H9 (cell line): ENCODE results near the gene PNRC2. TPM values are rescaled to one million over a fixed set of nuclear protein-coding genes. Genes with fewer than 3 reads are reported as not detected.

Experiments used
- DNase-seq: peaks from one replicate; pipeline ENCODE4 v3.0.0-alpha.2; 2017
- H2AFZ ChIP-seq: one replicate; pipeline ENCODE4 v1.6.1; 2013; ENCODE audit warnings: mild to moderate bottlenecking, low read length, control low read depth, moderate library complexity
- H2AK5ac ChIP-seq: 2 replicates; pipeline ENCODE4 v1.6.1; 2013; ENCODE audit warnings: low read length, control low read depth, mixed read lengths; ENCODE audit not compliant: insufficient read length
- H2BK120ac ChIP-seq: one replicate; pipeline ENCODE4 v1.6.1; 2013; ENCODE audit warnings: low read depth, mild to moderate bottlenecking, low read length, control low read depth, inconsistent platforms; ENCODE audit not compliant: poor library complexity, severe bottlenecking
- H2BK12ac ChIP-seq: 2 replicates; pipeline ENCODE4 v1.6.1; 2013; ENCODE audit warnings: low read length, control low read depth, mixed read lengths, low read depth; ENCODE audit not compliant: insufficient read length
- H2BK15ac ChIP-seq: 2 replicates; pipeline ENCODE4 v1.6.1; 2013; ENCODE audit warnings: low read depth, low read length, control low read depth
- H2BK20ac ChIP-seq: one replicate; pipeline ENCODE4 v1.6.1; 2013; ENCODE audit warnings: low read depth, mild to moderate bottlenecking, low read length, control low read depth, inconsistent platforms; ENCODE audit not compliant: poor library complexity, severe bottlenecking
- H2BK5ac ChIP-seq: 2 replicates; pipeline ENCODE4 v1.6.1; 2013; ENCODE audit warnings: low read length, control low read depth, mixed read lengths; ENCODE audit not compliant: insufficient read length
- H3K14ac ChIP-seq: 2 replicates; pipeline ENCODE4 v1.6.1; 2013; ENCODE audit warnings: low read length, control low read depth; ENCODE audit not compliant: insufficient read depth
- H3K18ac ChIP-seq: 2 replicates; pipeline ENCODE4 v1.6.1; 2013; ENCODE audit warnings: low read depth, mild to moderate bottlenecking, mixed read lengths, low read length, control low read depth; ENCODE audit not compliant: insufficient read length
- H3K23ac ChIP-seq: 2 replicates; pipeline ENCODE4 v1.6.1; 2013; ENCODE audit warnings: low read length, control low read depth, mixed read lengths, low read depth; ENCODE audit not compliant: insufficient read length
- H3K23me2 ChIP-seq: 2 replicates; pipeline ENCODE4 v1.6.1; 2013; ENCODE audit warnings: low read depth, mild to moderate bottlenecking, mixed read lengths, low read length, control low read depth; ENCODE audit not compliant: insufficient read length, poor library complexity, severe bottlenecking
- H3K27ac ChIP-seq: 2 replicates; pipeline ENCODE4 v1.5.1; 2013; ENCODE audit warnings: low read length, control low read depth, mixed read lengths, low read depth; ENCODE audit not compliant: insufficient read length
- H3K27me3 ChIP-seq: 2 replicates; pipeline ENCODE4 v1.6.1; 2013; ENCODE audit warnings: low read length, control low read depth, inconsistent platforms; ENCODE audit not compliant: insufficient read depth
- H3K4ac ChIP-seq: 2 replicates; pipeline ENCODE4 v1.6.1; 2013; ENCODE audit warnings: low read depth, mild to moderate bottlenecking, control low read depth, inconsistent platforms, low read length, moderate library complexity
- H3K4me1 ChIP-seq: 2 replicates; pipeline ENCODE4 v1.6.1; 2013; ENCODE audit warnings: low read length, control low read depth, inconsistent platforms; ENCODE audit not compliant: insufficient read depth
- H3K4me2 ChIP-seq: 2 replicates; pipeline ENCODE4 v1.6.1; 2013; ENCODE audit warnings: low read length, control low read depth, mixed read lengths; ENCODE audit not compliant: insufficient read length, insufficient read depth
- H3K56ac ChIP-seq: 2 replicates; pipeline ENCODE4 v1.6.1; 2013; ENCODE audit warnings: low read depth, mild to moderate bottlenecking, mixed read lengths, low read length, control low read depth; ENCODE audit not compliant: insufficient read length
- H3K79me1 ChIP-seq: 2 replicates; pipeline ENCODE4 v1.6.1; 2013; ENCODE audit warnings: low read depth, mild to moderate bottlenecking, moderate library complexity, low read length, control low read depth, inconsistent platforms; ENCODE audit not compliant: insufficient read depth, poor library complexity, severe bottlenecking
- H3K79me2 ChIP-seq: 2 replicates; pipeline ENCODE4 v1.6.1; 2013; ENCODE audit warnings: low read length, control low read depth, inconsistent platforms; ENCODE audit not compliant: insufficient read depth
- H3K9ac ChIP-seq: 2 replicates; pipeline ENCODE4 v1.6.1; 2013; ENCODE audit warnings: low read length, control low read depth, mixed read lengths; ENCODE audit not compliant: insufficient read length; ENCODE audit errors: extremely low read depth
- H3K9me3 ChIP-seq: one replicate; pipeline ENCODE4 v1.6.1; 2013; ENCODE audit warnings: low read depth, low read length, inconsistent platforms; ENCODE audit not compliant: control insufficient read depth
- H3T11ph ChIP-seq: one replicate; pipeline ENCODE4 v1.6.1; 2013; ENCODE audit warnings: mild to moderate bottlenecking, low read length, control low read depth, inconsistent platforms
- H4K20me1 ChIP-seq: one replicate; pipeline ENCODE4 v1.6.1; 2013; ENCODE audit not compliant: control insufficient read depth, insufficient read length, insufficient read depth
- H4K5ac ChIP-seq: 2 replicates; pipeline ENCODE4 v1.6.1; 2013; ENCODE audit warnings: low read depth, mild to moderate bottlenecking, mixed read lengths, low read length, control low read depth; ENCODE audit not compliant: insufficient read length
- H4K8ac ChIP-seq: replicated peaks from 2 replicates; pipeline ENCODE4 v1.6.1; 2013; ENCODE audit warnings: low read length, control low read depth, mixed read lengths, low read depth; ENCODE audit not compliant: insufficient read length
- H4K91ac ChIP-seq: 2 replicates; pipeline ENCODE4 v1.6.1; 2013; ENCODE audit warnings: low read depth, mild to moderate bottlenecking, moderate library complexity, mixed read lengths, low read length, control low read depth; ENCODE audit not compliant: insufficient read length
- H3K27ac Mint-ChIP-seq, 3 experiments: 2 replicates in 2 of 3; 3 replicates in 1 of 3; pipeline ENCODE4 v1.8.0; 2020 to 2021; ENCODE audit warnings: mixed read lengths in 3 of 3, mild to moderate bottlenecking in 1 of 3, moderate library complexity in 1 of 3
- H3K27me3 Mint-ChIP-seq: 2 replicates; pipeline ENCODE4 v1.8.0; 2021; ENCODE audit warnings: low read depth, mild to moderate bottlenecking, moderate library complexity, mixed read lengths
- H3K36me3 Mint-ChIP-seq, 3 experiments: 2 replicates in 2 of 3; 3 replicates in 1 of 3; pipeline ENCODE4 v1.8.0; 2020 to 2021; ENCODE audit warnings: low read depth in 3 of 3, mixed read lengths in 3 of 3; ENCODE audit not compliant: insufficient read depth in 1 of 3
- H3K4me1 Mint-ChIP-seq, 2 experiments: 2 replicates each; pipeline ENCODE4 v1.8.0; 2020; ENCODE audit warnings: mixed read lengths in 2 of 2
- H3K4me3 Mint-ChIP-seq, 2 experiments: 2 replicates in 1 of 2; 3 replicates in 1 of 2; pipeline ENCODE4 v1.8.0; 2020 to 2021; ENCODE audit warnings: mild to moderate bottlenecking in 2 of 2, mixed read lengths in 2 of 2, moderate library complexity in 1 of 2
- H3K9me3 Mint-ChIP-seq, 2 experiments: 2 replicates in 1 of 2; 3 replicates in 1 of 2; pipeline ENCODE4 v1.8.0; 2020; ENCODE audit warnings: mild to moderate bottlenecking in 2 of 2, mixed read lengths in 2 of 2, moderate library complexity in 1 of 2
- CTCF ChIP-seq: fragments of 200-600 bp; sonication (generic); conservative IDR thresholded peaks from 3 replicates; pipeline ENCODE4 v1.8.0; 2021; ENCODE audit warnings: antibody characterized with exemption, mild to moderate bottlenecking
- WGBS: extraction: QIAGEN DNeasy Blood & Tissue Kit; methylation state at CpG from one replicate; pipeline ENCODE4 v1.1.7; 2013; ENCODE audit warnings: missing lambda C conversion rate, low lambda C conversion rate, mixed read lengths; ENCODE audit not compliant: insufficient read length; ENCODE audit errors: extremely low coverage; 5-methylcytosine and 5-hydroxymethylcytosine counted together
- total RNA-seq: library from RNA; stranded (reverse); gene quantifications from 2 replicates; pipeline ENCODE4 v1.2.1, GENCODE V29; 2021

The PNRC2 gene
- total RNA-seq, 1 experiment from 2014 or later, result 87.6 TPM

- H2BK12ac ChIP-seq, result no peak overlapping the region
- peaks cover 2 to 5% of the 10 kb centered on the region in 2 experiments for H3K4me1 Mint-ChIP-seq
- no peaks in the 10 kb centered on the region for H3K79me2 ChIP-seq
- H4K8ac ChIP-seq, result no peak overlapping the region
- H3K27me3 Mint-ChIP-seq, result peaks cover 2% of the 10 kb centered on the region
- H3K14ac ChIP-seq, result no peak overlapping the region
- H3T11ph ChIP-seq, result no peak overlapping the region
- H2BK120ac ChIP-seq, result no peak overlapping the region
- TF ChIP-seq CTCF, result no peak
- H2AFZ ChIP-seq, result no peak overlapping the region
- no peak overlapping the region for H3K27ac ChIP-seq
- no peaks in the 10 kb centered on the region for H3K79me1 ChIP-seq
- H2BK20ac ChIP-seq, result no peak overlapping the region
- WGBS, result no CpG with 5 or more reads among the region's 1 CpG
- peaks cover 0 to 6% (median 1%) of the 10 kb centered on the region in 3 experiments; a peak in 2 of 7 replicates for H3K36me3 Mint-ChIP-seq
- H3K23me2 ChIP-seq, result no peaks in the 10 kb centered on the region
- no peaks in the 10 kb centered on the region for H3K9me3 ChIP-seq
- H2BK5ac ChIP-seq, result no peak overlapping the region
- no peak overlapping the region for H3K23ac ChIP-seq
- H3K27ac Mint-ChIP-seq, result no peak overlapping the region
- no peak overlapping the region for H3K4ac ChIP-seq
- no peak overlapping the region for H4K5ac ChIP-seq
- no peak overlapping the region for H3K56ac ChIP-seq
- no peak overlapping the region for H3K9ac ChIP-seq
- H2AK5ac ChIP-seq, result no peak overlapping the region
- no peaks in the 10 kb centered on the region for H4K20me1 ChIP-seq
- no peak overlapping the region for H3K4me3 Mint-ChIP-seq
- DNase-seq, result no peak
- peaks cover 2 to 7% of the 10 kb centered on the region in 2 experiments; a peak in 4 of 5 replicates for H3K9me3 Mint-ChIP-seq
- H3K4me2 ChIP-seq, result no peak overlapping the region
- no peaks in the 10 kb centered on the region for H3K27me3 ChIP-seq
- no peak overlapping the region for H2BK15ac ChIP-seq
- no peak overlapping the region for H4K91ac ChIP-seq
- H3K18ac ChIP-seq, result no peak overlapping the region
- H3K4me1 ChIP-seq, result no peaks in the 10 kb centered on the region
Observed at GRCh38 chr1:23931491-23931880, 28.1 kb upstream of the PNRC2 start.
